GM13977 (cell line): ENCODE data around the gene R3HDM4.
"Not testable (repeated sequence)": the region's sequence is repeated elsewhere in the genome, so short reads cannot be mapped to it uniquely, and the experiment has no call there.

Experiments used
- DNase-seq: peaks from one replicate; pipeline ENCODE4 v3.0.0; 2012; ENCODE audit warnings: low spot score
- CTCF ChIP-seq: IDR thresholded peaks from 2 replicates; pipeline ENCODE4 v1.5.1; 2012; ENCODE audit warnings: mild to moderate bottlenecking, control low read depth; ENCODE audit not compliant: insufficient read depth; ENCODE audit errors: extremely low read depth, missing control alignments
- in situ Hi-C: fragments of 300-500 bp; cut with MboI; formaldehyde crosslinking; loops from one replicate; pipeline ENCODE4 v1.12.0; 2022; ENCODE audit warnings: low sequenced_read_pairs, low pct_unique_long_range_greater_than_20kb, mixed read lengths, inconsistent platforms; ENCODE audit not compliant: unreplicated experiment

Gene R3HDM4

GRCh38 chr19:850221-850978, 62.6 kb downstream of the R3HDM4 start:
- DNase-seq: no peak
- in situ Hi-C loops: loop anchor here (10.0 kb wide), 1 partner anchor 134 kb away; the partner anchor contains the start of gene WDR18
- TF ChIP-seq CTCF: no peak

- in situ Hi-C loops, DNase-seq: not testable (repeated sequence)
These were observed 63.8 kb downstream of the R3HDM4 start for GRCh38 chr19:849195-849594.

GRCh38 chr19:848386-848921, 64.6 kb downstream of the R3HDM4 start:
- in situ Hi-C loops: no loop called here
- no peak for DNase-seq
- TF ChIP-seq CTCF: no peak
